ENCODE data around the gene LRP1. TPM values are rescaled to one million over a fixed set of nuclear protein-coding genes. Genes with fewer than 3 reads are reported as not detected.

The LRP1 gene
- total RNA-seq, 1 experiment from 2014 or later = 14.7 TPM

DNA sequence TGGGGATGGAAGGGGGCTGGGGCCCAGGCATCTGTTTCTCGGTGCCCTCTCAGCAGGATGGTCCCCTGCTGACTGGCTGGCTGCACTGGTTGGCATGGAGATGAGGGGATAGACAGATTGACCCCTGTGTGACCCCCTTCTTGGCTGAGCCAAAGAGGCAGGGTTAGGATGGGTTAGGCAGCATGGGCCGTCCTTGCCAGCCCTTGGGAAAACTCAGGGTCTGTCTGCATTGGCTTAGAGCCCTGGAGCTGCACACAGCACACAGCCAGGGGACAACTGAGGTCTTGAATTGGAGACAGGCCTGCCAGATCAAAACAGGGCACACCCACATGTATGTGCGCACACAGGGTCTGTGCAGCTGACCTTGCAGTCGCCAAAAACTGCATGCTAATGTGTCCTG is 30.4 kb downstream of the LRP1 start:
- intact Hi-C loops (cut with micrococcal nuclease) = no loop called here
- Histone ChIP-seq H3K4me3 (ENCODE audit: low read length) (no peak overlapping the region), H3K27ac (ENCODE audit: low read length) (no peak overlapping the region), H3K9me3 (ENCODE audit: low read length) (no peaks in the 10 kb centered on the region), H4K20me1 (ENCODE audit: low read length) (no peaks in the 10 kb centered on the region), H3K36me3 (ENCODE audit: low read depth, low read length) (no peaks in the 10 kb centered on the region), H3K9me2 (replicated peaks; ENCODE audit: low read length) (no peaks in the 10 kb centered on the region), H3K27me3 (ENCODE audit: low read length) (no peaks in the 10 kb centered on the region), H3K4me2 (ENCODE audit: low read length) (no peak overlapping the region), H3K4me1 (ENCODE audit: insufficient read depth, low read length) (no peaks in the 10 kb centered on the region), H3F3A (ENCODE audit: low read length, unreplicated experiment) (no peaks in the 10 kb centered on the region), H2AFZ (ENCODE audit: low read length) (no peak overlapping the region), H3K79me2 (ENCODE audit: low read length) (no peaks in the 10 kb centered on the region), H3K9ac (ENCODE audit: low read length) (no peak overlapping the region)
- no TSS peak for BruUV-seq (replicated peaks)
- CTCF ChIA-PET = no interaction called here
- POLR2A ChIA-PET (ENCODE audit: unreplicated experiment) = no interaction called here
- TF ChIP-seq CTCF (conservative IDR thresholded peaks at IDR 0.05; ENCODE audit: low read depth, low read length) (no peak), EZH2 (IDR thresholded peaks at IDR 0.05; ENCODE audit: low read length, unreplicated experiment) (no peak), EZH2phosphoT487 (IDR thresholded peaks at IDR 0.05; ENCODE audit: borderline replicate concordance, low read length) (no peak)
- ATAC-seq (no peak), DNase-seq (no peak)

GRCh38 chr12:57159311-57159710 is 31.0 kb downstream of the LRP1 start:
- DNase-seq (no peak), ATAC-seq (no peak)
- BruUV-seq (replicated peaks) = no TSS peak
- H3K27me3 ChIP-seq (ENCODE audit: low read length) = no peaks in the 10 kb centered on the region
- H3F3A ChIP-seq (ENCODE audit: low read length, unreplicated experiment) = no peaks in the 10 kb centered on the region
- CTCF ChIA-PET = no interaction called here
- H3K27ac ChIP-seq (ENCODE audit: low read length) = no peak overlapping the region
- no peaks in the 10 kb centered on the region for H3K9me2 ChIP-seq (replicated peaks; ENCODE audit: low read length)
- H3K79me2 ChIP-seq (ENCODE audit: low read length) = no peaks in the 10 kb centered on the region
- no peaks in the 10 kb centered on the region for H3K36me3 ChIP-seq (ENCODE audit: low read depth, low read length)
- H3K9me3 ChIP-seq (ENCODE audit: low read length) = no peaks in the 10 kb centered on the region
- no peaks in the 10 kb centered on the region for H3K4me1 ChIP-seq (ENCODE audit: insufficient read depth, low read length)
- no peaks in the 10 kb centered on the region for H4K20me1 ChIP-seq (ENCODE audit: low read length)
- no peak overlapping the region for H2AFZ ChIP-seq (ENCODE audit: low read length)
- no peak overlapping the region for H3K4me2 ChIP-seq (ENCODE audit: low read length)
- no peak overlapping the region for H3K9ac ChIP-seq (ENCODE audit: low read length)
- H3K4me3 ChIP-seq (ENCODE audit: low read length) = no peak overlapping the region
- TF ChIP-seq CTCF (conservative IDR thresholded peaks at IDR 0.05; ENCODE audit: low read depth, low read length) (no peak), EZH2phosphoT487 (IDR thresholded peaks at IDR 0.05; ENCODE audit: borderline replicate concordance, low read length) (no peak), EZH2 (IDR thresholded peaks at IDR 0.05; ENCODE audit: low read length, unreplicated experiment) (no peak)
- intact Hi-C loops (cut with micrococcal nuclease) = no loop called here
- POLR2A ChIA-PET (ENCODE audit: unreplicated experiment) = no interaction called here

DNA sequence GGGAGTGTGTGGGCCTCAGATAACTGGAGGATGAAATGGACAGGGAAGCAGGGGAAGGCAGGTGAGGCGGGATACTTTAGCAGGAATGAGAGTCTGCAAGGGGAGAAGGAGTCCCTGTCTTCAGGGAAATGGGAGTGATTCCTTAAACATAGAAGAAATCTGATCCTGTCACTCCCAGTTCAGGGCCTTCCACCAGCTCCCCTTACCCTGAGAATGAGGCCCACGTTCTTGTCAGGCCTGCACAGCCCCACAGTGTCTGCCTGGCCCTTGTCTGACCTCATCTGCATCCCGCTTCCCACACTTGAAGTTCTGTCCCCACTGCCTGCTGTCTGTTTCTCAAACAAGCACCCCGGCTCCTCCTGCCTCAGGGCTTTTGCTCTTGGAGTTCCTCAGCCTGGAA is 31.8 kb downstream of the LRP1 start:
- no peaks in the 10 kb centered on the region for H3K27me3 ChIP-seq (ENCODE audit: low read length)
- no peaks in the 10 kb centered on the region for H4K20me1 ChIP-seq (ENCODE audit: low read length)
- ChIA-PET CTCF (no interaction called here), POLR2A (ENCODE audit: unreplicated experiment) (no interaction called here)
- H3K4me3 ChIP-seq (ENCODE audit: low read length) = no peak overlapping the region
- DNase-seq (no peak), ATAC-seq (no peak)
- intact Hi-C loops (cut with micrococcal nuclease) = no loop called here
- H3K79me2 ChIP-seq (ENCODE audit: low read length) = no peaks in the 10 kb centered on the region
- BruUV-seq (replicated peaks) = no TSS peak
- H3K9me2 ChIP-seq (replicated peaks; ENCODE audit: low read length) = no peaks in the 10 kb centered on the region
- no peaks in the 10 kb centered on the region for H3K36me3 ChIP-seq (ENCODE audit: low read depth, low read length)
- no peak overlapping the region for H3K9ac ChIP-seq (ENCODE audit: low read length)
- TF ChIP-seq EZH2 (IDR thresholded peaks at IDR 0.05; ENCODE audit: low read length, unreplicated experiment) = no peak
- TF ChIP-seq CTCF (conservative IDR thresholded peaks at IDR 0.05; ENCODE audit: low read depth, low read length) = no peak
- no peak for TF ChIP-seq EZH2phosphoT487 (IDR thresholded peaks at IDR 0.05; ENCODE audit: borderline replicate concordance, low read length)
- no peak overlapping the region for H2AFZ ChIP-seq (ENCODE audit: low read length)
- no peak overlapping the region for H3K27ac ChIP-seq (ENCODE audit: low read length)
- H3K9me3 ChIP-seq (ENCODE audit: low read length) = no peaks in the 10 kb centered on the region
- peaks cover 3% of the 10 kb centered on the region for H3K4me1 ChIP-seq (ENCODE audit: insufficient read depth, low read length)
- no peaks in the 10 kb centered on the region for H3F3A ChIP-seq (ENCODE audit: low read length, unreplicated experiment)
- no peak overlapping the region for H3K4me2 ChIP-seq (ENCODE audit: low read length)
